Kasumi-1 (cell line): ENCODE data around the gene SDHAF3.

Experiments used
- DNase-seq, 2 experiments: peaks; one replicate each; lab custom pipeline; 2025; lab: John Stamatoyannopoulos, UW

SDHAF3 gene

GRCh38 chr7:97218767-97219166 is 101.3 kb downstream of the SDHAF3 start:
- no peak for DNase-seq

- DNase-seq, result no peak
Observed at GRCh38 chr7:97219237-97219636, 101.7 kb downstream of the SDHAF3 start.

GRCh38 chr7:97224316-97224715 is 106.8 kb downstream of the SDHAF3 start:
- no peak for DNase-seq

- no peak for DNase-seq
Observed at GRCh38 chr7:97226541-97226940, 109.0 kb downstream of the SDHAF3 start.
